Measurements from ENCODE around the gene HERC4. TPM values are rescaled to one million over a fixed set of nuclear protein-coding genes. Genes with fewer than 3 reads are reported as not detected.

Gene HERC4
- total and polyA plus RNA-seq, 9 of the 15 experiments (the other 6 are each of a cell fraction or from before 2014, with no cell fraction given), result 12.5 to 33.5 (median 22.8) TPM

GRCh38 chr10:67990093-67990492 lies 85.0 kb downstream of the HERC4 start:
- CTCF ChIA-PET (ENCODE audit: low intra/inter-chr PET ratio), result interaction anchor here (0.5 kb wide), 1 partner anchor 385 kb away, joined by 3 read pairs; no protein-coding TSS in a partner anchor
- Histone ChIP-seq H3K27ac (ENCODE audit: extremely low read depth, low read depth, low read length) (no peak overlapping the region), H3K4me1 (replicated peaks in 1 of 2; ENCODE audit: control insufficient read depth in 2 of 2, insufficient read depth in 2 of 2, low read length in 2 of 2) (no peaks in the 10 kb centered on the region), H3K9me1 (ENCODE audit: control insufficient read depth, insufficient read depth, low read length) (no peaks in the 10 kb centered on the region), H3K4me3 (no peak overlapping the region), H3K9me3 (replicated peaks; ENCODE audit: control insufficient read depth, insufficient read depth, low read depth, low read length) (no peaks in the 10 kb centered on the region), H3K79me2 (ENCODE audit: control insufficient read depth, insufficient read depth, low read length) (no peaks in the 10 kb centered on the region), H3K4me2 (ENCODE audit: insufficient read depth, low read length) (no peak overlapping the region), H3K9ac (ENCODE audit: insufficient read depth in 1 of 2, low read depth in 2 of 2, low read length in 2 of 2) (no peak overlapping the region), H3K36me3 (ENCODE audit: control insufficient read depth, insufficient read depth, low read length) (peaks cover 42% of the 10 kb centered on the region; the same call in 2 of the 3 replicates), H2AFZ (ENCODE audit: low read depth, low read length) (no peak overlapping the region), H3K27me3 (ENCODE audit: control insufficient read depth in 2 of 2, insufficient read depth in 2 of 2, low read length in 2 of 2) (no peaks in the 10 kb centered on the region), H4K20me1 (replicated peaks; ENCODE audit: control insufficient read depth, insufficient read depth, low read length) (no peaks in the 10 kb centered on the region)
- DNase-seq (ENCODE audit: extremely low read depth in 1 of 4, low spot score in 3 of 4) (peak in 1 of 4 experiments; percentile 4), ATAC-seq (peak; percentile 55; the same call in 2 of the 3 replicates), FAIRE-seq (no peak)
- POLR2A ChIA-PET, result no interaction called here
- BruUV-seq (replicated peaks), result no TSS peak
- TF ChIP-seq KAT7 (CRISPR knock-in tag; IDR thresholded peaks at IDR 0.05; ENCODE audit: borderline replicate concordance), result no peak
- no peak for TF ChIP-seq COPS2 (conservative IDR thresholded peaks at IDR 0.05)
- TF ChIP-seq CEBPB (tag; IDR thresholded peaks at IDR 0.05), result peak; percentile 41
- no peak for TF ChIP-seq TAF9B (IDR thresholded peaks at IDR 0.05; ENCODE audit: partially characterized antibody)
- 0 out of 2 replicates have a peak, but pooled peaks have one; percentile 3 for TF ChIP-seq CBFA2T3 (IDR thresholded peaks at IDR 0.05)
- TF ChIP-seq ARID1B (IDR thresholded peaks at IDR 0.05), result 0 out of 2 replicates have a peak, but pooled peaks have one; percentile 14
- TF ChIP-seq TFAM (CRISPR knock-in tag; conservative IDR thresholded peaks at IDR 0.05), result no peak
- TF ChIP-seq MEIS2 (IDR thresholded peaks at IDR 0.05; ENCODE audit: partially characterized antibody), result peak; percentile 60
- peak; percentile 47; the same call in 1 of the 2 replicates for TF ChIP-seq TCF3 (CRISPR knock-in tag; IDR thresholded peaks at IDR 0.05)
- TF ChIP-seq ARHGAP35 (IDR thresholded peaks at IDR 0.05; ENCODE audit: partially characterized antibody), result no peak
- TF ChIP-seq CBX8 (IDR thresholded peaks at IDR 0.05; ENCODE audit: borderline replicate concordance, extremely low read depth, low read depth, low read length, poor library complexity, severe bottlenecking), result no peak
- TF ChIP-seq SRF (CRISPR knock-in tag; IDR thresholded peaks at IDR 0.05), result no peak
- intact Hi-C loops (cut with micrococcal nuclease) (no loop called here), in situ Hi-C loops (cut with MboI) (no loop called here)
